ENCODE data around the gene LYPLAL1. TPM values are rescaled to one million over a fixed set of nuclear protein-coding genes. Genes with fewer than 3 reads are reported as not detected.

LYPLAL1 gene
- total RNA-seq, 1 experiment from 2014 or later = 21.3 TPM

DNA sequence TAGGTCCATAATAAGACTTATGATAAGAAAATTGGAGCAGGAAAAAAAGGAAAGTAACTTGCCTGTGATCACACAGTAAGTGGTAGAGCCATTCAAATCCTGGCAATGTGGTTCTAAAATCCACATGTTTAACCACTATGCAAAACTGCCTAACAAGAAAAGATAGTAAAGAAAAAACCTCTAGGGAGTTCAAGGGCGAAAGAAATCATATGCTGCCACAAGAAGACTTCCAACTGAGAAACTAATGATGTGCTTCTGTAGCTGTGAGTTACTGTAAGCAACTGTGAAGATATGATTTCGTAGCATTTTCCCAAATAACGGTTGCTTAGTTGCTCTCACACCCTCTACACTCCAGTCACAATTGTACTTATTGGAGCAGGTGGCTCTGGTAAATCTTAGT, 20.9 kb upstream of the LYPLAL1 start:
- ChIA-PET CTCF (no interaction called here), POLR2A (ENCODE audit: unreplicated experiment) (no interaction called here)
- H3K4me2 ChIP-seq (ENCODE audit: low read length) = no peak overlapping the region
- H3K36me3 ChIP-seq (ENCODE audit: low read depth, low read length) = no peaks in the 10 kb centered on the region
- H3K27ac ChIP-seq (ENCODE audit: low read length) = no peak overlapping the region
- H3K4me1 ChIP-seq (ENCODE audit: insufficient read depth, low read length) = no peaks in the 10 kb centered on the region
- TF ChIP-seq, protein P1, sequence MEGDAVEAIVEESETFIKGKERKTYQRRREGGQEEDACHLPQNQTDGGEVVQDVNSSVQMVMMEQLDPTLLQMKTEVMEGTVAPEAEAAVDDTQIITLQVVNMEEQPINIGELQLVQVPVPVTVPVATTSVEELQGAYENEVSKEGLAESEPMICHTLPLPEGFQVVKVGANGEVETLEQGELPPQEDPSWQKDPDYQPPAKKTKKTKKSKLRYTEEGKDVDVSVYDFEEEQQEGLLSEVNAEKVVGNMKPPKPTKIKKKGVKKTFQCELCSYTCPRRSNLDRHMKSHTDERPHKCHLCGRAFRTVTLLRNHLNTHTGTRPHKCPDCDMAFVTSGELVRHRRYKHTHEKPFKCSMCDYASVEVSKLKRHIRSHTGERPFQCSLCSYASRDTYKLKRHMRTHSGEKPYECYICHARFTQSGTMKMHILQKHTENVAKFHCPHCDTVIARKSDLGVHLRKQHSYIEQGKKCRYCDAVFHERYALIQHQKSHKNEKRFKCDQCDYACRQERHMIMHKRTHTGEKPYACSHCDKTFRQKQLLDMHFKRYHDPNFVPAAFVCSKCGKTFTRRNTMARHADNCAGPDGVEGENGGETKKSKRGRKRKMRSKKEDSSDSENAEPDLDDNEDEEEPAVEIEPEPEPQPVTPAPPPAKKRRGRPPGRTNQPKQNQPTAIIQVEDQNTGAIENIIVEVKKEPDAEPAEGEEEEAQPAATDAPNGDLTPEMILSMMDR (conservative IDR thresholded peaks at IDR 0.05; ENCODE audit: low read depth, low read length) = no peak
- TF ChIP-seq EZH2 (IDR thresholded peaks at IDR 0.05; ENCODE audit: low read length, unreplicated experiment) (no peak), EZH2phosphoT487 (IDR thresholded peaks at IDR 0.05; ENCODE audit: borderline replicate concordance, low read length) (no peak)
- no peak overlapping the region for H2AFZ ChIP-seq (ENCODE audit: low read length)
- BruUV-seq (replicated peaks) = no TSS peak
- intact Hi-C loops (cut with micrococcal nuclease) = no loop called here
- H3K4me3 ChIP-seq (ENCODE audit: low read length) = no peak overlapping the region
- H3K79me2 ChIP-seq (ENCODE audit: low read length) = no peaks in the 10 kb centered on the region
- no peaks in the 10 kb centered on the region for H3F3A ChIP-seq (ENCODE audit: low read length, unreplicated experiment)
- ATAC-seq (peak; percentile 22; the same call in 1 of the 2 replicates), DNase-seq (no peak)
- H3K9ac ChIP-seq (ENCODE audit: low read length) = no peak overlapping the region
- no peaks in the 10 kb centered on the region for H4K20me1 ChIP-seq (ENCODE audit: low read length)
- no peaks in the 10 kb centered on the region for H3K27me3 ChIP-seq (ENCODE audit: low read length)
- no peaks in the 10 kb centered on the region for H3K9me2 ChIP-seq (replicated peaks; ENCODE audit: low read length)
- no peaks in the 10 kb centered on the region for H3K9me3 ChIP-seq (ENCODE audit: low read length)

DNA sequence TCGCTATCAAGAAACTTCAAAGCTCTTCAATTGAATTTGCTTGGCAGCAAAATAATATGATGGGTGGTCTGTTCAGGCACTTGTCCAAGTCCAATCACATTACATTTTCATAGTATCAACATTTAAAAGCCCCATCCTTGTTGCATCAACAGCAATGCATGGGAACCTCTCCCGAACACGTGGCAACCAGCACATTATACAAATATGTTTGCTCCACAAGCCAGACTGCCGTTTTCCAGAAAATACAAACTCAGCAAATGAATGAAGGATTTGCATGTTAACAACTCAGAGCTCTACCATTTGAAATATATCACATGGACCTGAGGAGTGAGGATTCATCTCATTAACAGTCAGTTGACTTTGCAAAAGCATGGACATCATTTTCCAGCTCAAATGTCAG, 20.0 kb upstream of the LYPLAL1 start:
- BruUV-seq (replicated peaks) = no TSS peak
- Histone ChIP-seq H3K27ac (ENCODE audit: low read length) (no peak overlapping the region), H2AFZ (ENCODE audit: low read length) (no peak overlapping the region), H3K4me3 (ENCODE audit: low read length) (no peak overlapping the region), H4K20me1 (ENCODE audit: low read length) (no peaks in the 10 kb centered on the region), H3K9me3 (ENCODE audit: low read length) (no peaks in the 10 kb centered on the region), H3K27me3 (ENCODE audit: low read length) (no peaks in the 10 kb centered on the region), H3K4me2 (ENCODE audit: low read length) (no peak overlapping the region), H3K4me1 (ENCODE audit: insufficient read depth, low read length) (no peaks in the 10 kb centered on the region), H3K36me3 (ENCODE audit: low read depth, low read length) (no peaks in the 10 kb centered on the region), H3F3A (ENCODE audit: low read length, unreplicated experiment) (no peaks in the 10 kb centered on the region), H3K79me2 (ENCODE audit: low read length) (no peaks in the 10 kb centered on the region), H3K9me2 (replicated peaks; ENCODE audit: low read length) (no peaks in the 10 kb centered on the region), H3K9ac (ENCODE audit: low read length) (no peak overlapping the region)
- ATAC-seq = no peak
- ChIA-PET POLR2A (ENCODE audit: unreplicated experiment) (no interaction called here), CTCF (no interaction called here)
- intact Hi-C loops (cut with micrococcal nuclease) = no loop called here
- TF ChIP-seq EZH2 (IDR thresholded peaks at IDR 0.05; ENCODE audit: low read length, unreplicated experiment) (no peak), EZH2phosphoT487 (IDR thresholded peaks at IDR 0.05; ENCODE audit: borderline replicate concordance, low read length) (no peak)
- TF ChIP-seq, protein P1 (conservative IDR thresholded peaks at IDR 0.05; ENCODE audit: low read depth, low read length) = no peak
- no peak for DNase-seq

DNA sequence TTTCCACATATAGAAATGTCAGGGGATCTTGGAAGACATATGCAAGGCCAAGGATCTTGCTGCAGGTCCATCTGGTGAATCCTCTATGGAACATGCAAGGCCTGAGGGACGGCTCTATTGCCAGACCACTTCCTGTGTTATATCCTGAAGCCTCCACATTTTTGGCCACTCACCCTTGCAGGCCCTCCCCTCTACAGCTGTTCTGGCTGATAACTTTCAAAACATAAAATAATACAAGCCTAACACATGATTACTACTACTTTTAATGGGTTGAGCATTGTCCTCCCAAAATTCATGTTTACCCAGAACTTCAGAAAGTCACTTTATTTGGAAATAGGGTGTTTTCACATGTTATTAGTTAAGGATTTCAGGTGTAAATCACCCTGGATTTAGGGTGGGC, 18.5 kb upstream of the LYPLAL1 start:
- Histone ChIP-seq H3K9ac (ENCODE audit: low read length) (no peak overlapping the region), H3K4me1 (ENCODE audit: insufficient read depth, low read length) (peaks cover 5% of the 10 kb centered on the region; the same call in 1 of the 2 replicates), H3K9me3 (ENCODE audit: low read length) (no peaks in the 10 kb centered on the region), H2AFZ (ENCODE audit: low read length) (no peak overlapping the region), H3K4me3 (ENCODE audit: low read length) (no peak overlapping the region), H3K79me2 (ENCODE audit: low read length) (no peaks in the 10 kb centered on the region), H3K36me3 (ENCODE audit: low read depth, low read length) (no peaks in the 10 kb centered on the region), H3K27ac (ENCODE audit: low read length) (no peak overlapping the region), H4K20me1 (ENCODE audit: low read length) (no peaks in the 10 kb centered on the region), H3F3A (ENCODE audit: low read length, unreplicated experiment) (no peaks in the 10 kb centered on the region), H3K27me3 (ENCODE audit: low read length) (no peaks in the 10 kb centered on the region), H3K4me2 (ENCODE audit: low read length) (no peak overlapping the region), H3K9me2 (replicated peaks; ENCODE audit: low read length) (no peaks in the 10 kb centered on the region)
- TF ChIP-seq, protein P1 (conservative IDR thresholded peaks at IDR 0.05; ENCODE audit: low read depth, low read length) = no peak
- no peak for TF ChIP-seq EZH2phosphoT487 (IDR thresholded peaks at IDR 0.05; ENCODE audit: borderline replicate concordance, low read length)
- no peak for TF ChIP-seq EZH2 (IDR thresholded peaks at IDR 0.05; ENCODE audit: low read length, unreplicated experiment)
- BruUV-seq (replicated peaks) = no TSS peak
- ChIA-PET POLR2A (ENCODE audit: unreplicated experiment) (no interaction called here), CTCF (no interaction called here)
- DNase-seq (no peak), ATAC-seq (no peak)
- intact Hi-C loops (cut with micrococcal nuclease) = no loop called here

Data from PC-3 (cell line).